Muscle of leg (tissue), 11 donors: ENCODE results near the gene ZCCHC14. TPM values are rescaled to one million over a fixed set of nuclear protein-coding genes. Genes with fewer than 3 reads are reported as not detected.

Experiments
- DNase-seq: peaks from one replicate; pipeline ENCODE4 v3.0.0; 2013
- H3K27ac ChIP-seq: one replicate; pipeline ENCODE4 v1.5.1; 2013; ENCODE audit warnings: mild to moderate bottlenecking, low read length, control low read depth
- H3K27me3 ChIP-seq: one replicate; pipeline ENCODE4 v1.6.1; 2013; ENCODE audit warnings: low read length; ENCODE audit not compliant: control insufficient read depth, insufficient read depth
- H3K36me3 ChIP-seq: one replicate; pipeline ENCODE4 v1.6.1; 2013; ENCODE audit warnings: low read length; ENCODE audit not compliant: control insufficient read depth, insufficient read depth
- H3K4me1 ChIP-seq: one replicate; pipeline ENCODE4 v1.6.1; 2013; ENCODE audit warnings: low read length; ENCODE audit not compliant: control insufficient read depth, insufficient read depth
- H3K4me3 ChIP-seq: one replicate; pipeline ENCODE4 v1.5.1; 2013; ENCODE audit warnings: low read length, control low read depth
- H3K9me3 ChIP-seq: replicated peaks from 2 replicates; pipeline ENCODE4 v1.6.1; 2013; ENCODE audit warnings: low read depth, low read length; ENCODE audit not compliant: control insufficient read depth
- WGBS: methylation state at CpG from one replicate; pipeline ENCODE4 v1.1.5; 2013; ENCODE audit warnings: missing lambda C conversion rate; ENCODE audit not compliant: insufficient coverage; 5-methylcytosine and 5-hydroxymethylcytosine counted together
- polyA plus RNA-seq, 8 donors: library from polyadenylated mRNA; unstranded; fragments of 120-200 nt; gene quantifications; one replicate each; pipeline versions ENCODE4 v1.2.1 to v1.2.3, GENCODE V29; 2013; ENCODE audit warnings: inconsistent platforms in 1 of 8, low replicate concordance in 1 of 8; ENCODE audit not compliant: insufficient read length in 8 of 8, insufficient read depth in 1 of 8
- total RNA-seq: library from RNA; stranded (reverse); fragments of 120-200 nt; gene quantifications from one replicate; pipeline ENCODE4 v1.2.4, GENCODE V29; 2013

ZCCHC14 gene
- total and polyA plus RNA-seq, 9 donors, result 10.1 to 23.2 (median 17.3) TPM

DNA sequence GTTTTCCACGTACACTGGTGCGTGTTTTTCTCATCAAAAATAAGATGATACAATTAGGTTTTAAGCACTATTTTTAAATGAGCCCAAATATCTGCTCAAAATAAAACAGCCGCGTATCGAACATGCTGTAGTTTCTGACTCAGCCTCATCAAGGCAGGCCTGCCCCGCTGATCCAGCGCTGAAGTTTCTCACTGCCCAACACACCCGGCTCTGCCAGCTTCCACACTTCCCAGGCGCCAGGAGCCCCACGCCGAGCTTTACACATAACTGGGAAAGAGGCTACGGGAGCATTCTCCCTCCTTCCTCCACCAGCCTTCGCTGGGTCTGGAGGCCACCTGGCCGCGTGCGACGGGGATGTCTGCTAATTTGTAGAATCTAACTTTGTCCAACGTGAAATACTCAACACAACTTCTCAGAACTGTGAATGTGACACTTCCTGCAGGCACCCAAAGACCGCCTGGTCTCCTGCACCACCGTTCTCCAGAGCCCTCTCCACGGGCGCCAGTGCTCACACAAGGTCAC is 58.6 kb downstream of the ZCCHC14 start:
- no peaks in the 10 kb centered on the region for H3K9me3 ChIP-seq
- H3K27ac ChIP-seq, result no peak overlapping the region
- H3K4me3 ChIP-seq, result no peak overlapping the region
- H3K4me1 ChIP-seq, result peaks cover 10% of the 10 kb centered on the region
- 63% methylated on average over 19 of the region's 22 CpGs for WGBS
- peak; percentile 34 for DNase-seq
- H3K36me3 ChIP-seq, result peaks cover 9% of the 10 kb centered on the region
- no peaks in the 10 kb centered on the region for H3K27me3 ChIP-seq

DNA sequence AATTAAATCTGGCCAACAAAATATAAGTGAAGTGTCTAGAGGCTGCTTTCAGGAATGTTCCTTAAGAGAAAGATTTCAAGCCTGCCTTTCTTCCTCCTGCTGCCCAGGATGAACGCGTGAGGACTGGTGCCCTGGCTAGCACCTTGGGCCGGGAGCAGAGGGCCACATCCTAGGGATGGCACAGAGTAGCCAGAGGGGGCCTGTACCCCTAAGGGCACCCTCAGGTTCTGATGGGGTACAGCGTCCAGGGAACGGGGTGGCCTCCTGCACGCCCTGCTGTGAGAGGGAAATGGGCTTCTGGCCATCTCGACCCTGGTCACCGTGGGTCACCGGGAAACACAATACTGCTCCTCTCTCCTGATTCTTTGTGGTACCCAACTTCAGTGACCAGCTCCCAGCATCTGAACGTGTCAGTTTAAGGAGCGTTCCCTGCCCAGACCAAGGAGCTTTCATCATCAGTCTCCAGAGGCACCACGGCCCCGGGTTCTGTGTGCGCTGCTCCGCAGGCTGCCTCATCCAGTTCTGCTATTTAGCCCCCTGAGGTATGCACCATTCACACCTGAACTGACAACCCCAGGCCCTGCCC is 60.4 kb downstream of the ZCCHC14 start:
- no peak overlapping the region for H3K27ac ChIP-seq

DNA sequence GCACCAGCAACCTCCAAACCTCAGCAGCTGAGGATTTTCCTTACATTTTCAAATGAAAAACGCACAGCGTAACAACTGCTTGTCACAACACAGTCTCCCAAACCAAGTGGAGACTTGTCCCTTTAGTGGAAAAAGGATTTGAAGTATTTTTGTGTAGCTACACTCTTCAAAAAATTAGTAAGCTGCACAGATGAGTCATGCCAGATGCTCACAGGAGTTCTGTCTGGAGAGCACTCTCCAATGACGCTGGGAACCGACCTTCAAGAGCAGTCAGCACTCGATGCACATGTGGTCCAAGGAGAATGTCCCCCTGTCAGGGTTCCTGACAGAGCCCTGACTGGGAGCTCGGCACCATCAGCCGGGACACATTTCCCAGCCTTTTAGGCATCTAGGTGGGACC is 60.9 kb downstream of the ZCCHC14 start:
- no peaks in the 10 kb centered on the region for H3K27me3 ChIP-seq
- peaks cover 10% of the 10 kb centered on the region for H3K4me1 ChIP-seq
- peak; percentile 37 for DNase-seq
- 46% methylated on average over 5 of the region's 7 CpGs for WGBS
- peaks cover 18% of the 10 kb centered on the region for H3K36me3 ChIP-seq
- no peaks in the 10 kb centered on the region for H3K9me3 ChIP-seq
- H3K27ac ChIP-seq, result no peak overlapping the region
- H3K4me3 ChIP-seq, result no peak overlapping the region

More for the DNA sequence above, 60.4 kb downstream of the ZCCHC14 start:
- Histone ChIP-seq H3K27me3 (no peaks in the 10 kb centered on the region), H3K9me3 (no peaks in the 10 kb centered on the region), H3K4me1 (peaks cover 10% of the 10 kb centered on the region), H3K36me3 (peaks cover 16% of the 10 kb centered on the region), H3K4me3 (no peak overlapping the region)
- WGBS, result 83% methylated on average over 13 of the region's 15 CpGs
- DNase-seq, result no peak

DNA sequence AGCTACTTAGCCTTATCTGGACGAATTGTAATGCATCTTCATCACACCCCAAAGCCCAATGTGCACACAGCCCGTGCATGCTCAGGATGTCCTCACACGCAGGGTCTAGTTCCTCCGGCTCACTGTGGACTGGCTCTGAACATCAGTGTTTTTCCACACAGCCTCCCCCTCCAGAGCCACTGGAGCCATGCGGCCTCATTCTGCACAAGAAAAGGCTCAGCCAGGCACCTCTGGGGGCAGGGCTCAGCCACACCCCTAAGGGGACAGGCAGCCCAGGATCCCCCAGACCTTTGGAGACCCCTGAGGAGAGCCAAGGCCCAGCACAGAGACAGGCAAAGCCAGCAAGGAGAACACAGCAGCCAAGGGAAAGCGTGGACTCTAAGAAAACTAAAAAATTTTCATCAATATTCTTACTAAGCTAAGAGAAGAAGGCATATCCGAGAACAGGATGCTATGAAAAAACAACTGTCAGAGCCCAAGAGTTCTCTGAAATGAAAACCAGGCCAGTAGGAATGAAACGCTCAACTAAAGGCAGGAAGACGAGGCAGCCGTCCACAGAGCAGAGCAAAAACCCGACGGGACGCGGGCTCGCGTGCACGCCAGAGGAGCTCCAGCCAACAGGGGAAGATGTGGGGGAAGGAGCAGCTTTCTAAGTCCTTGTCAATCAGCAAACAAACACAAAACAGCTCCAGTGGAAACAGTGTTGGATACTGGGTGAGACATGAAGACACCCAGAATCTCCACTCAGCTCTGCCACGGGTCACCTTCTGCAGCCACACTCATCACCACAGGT is 66.2 kb downstream of the ZCCHC14 start:
- WGBS, result 55% methylated on average over 9 of the region's 18 CpGs
- Histone ChIP-seq H3K36me3 (peaks cover 45% of the 10 kb centered on the region), H3K4me1 (peaks cover 3% of the 10 kb centered on the region), H3K4me3 (no peak overlapping the region), H3K27ac (no peak overlapping the region), H3K9me3 (no peaks in the 10 kb centered on the region), H3K27me3 (no peaks in the 10 kb centered on the region)
- peak; percentile 31 for DNase-seq

DNA sequence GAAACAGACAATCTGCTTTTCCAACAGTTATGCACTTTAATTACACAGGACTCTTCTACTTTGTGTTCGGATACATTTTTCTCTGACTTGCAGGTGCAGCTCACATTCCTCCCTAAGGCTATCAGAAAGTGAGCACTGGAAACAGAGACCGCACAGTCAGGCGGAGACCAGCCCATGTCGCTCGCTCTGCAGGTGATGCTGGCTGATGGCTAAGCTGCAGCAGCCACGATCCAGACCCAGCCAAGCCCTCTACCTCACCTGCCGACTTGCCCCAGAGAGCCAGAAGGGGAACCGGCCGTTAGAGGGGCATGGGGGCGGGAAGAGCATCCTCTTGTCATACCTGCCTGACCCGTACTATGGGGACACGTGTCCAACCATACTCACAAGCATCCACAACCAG is 66.9 kb downstream of the ZCCHC14 start:
- H3K9me3 ChIP-seq, result no peaks in the 10 kb centered on the region
- peaks cover 50% of the 10 kb centered on the region for H3K36me3 ChIP-seq
- peaks cover 3% of the 10 kb centered on the region for H3K4me1 ChIP-seq
- H3K27ac ChIP-seq, result no peak overlapping the region
- H3K4me3 ChIP-seq, result no peak overlapping the region
- H3K27me3 ChIP-seq, result no peaks in the 10 kb centered on the region
- no peak for DNase-seq
- WGBS, result 82% methylated on average over 12 of the region's 12 CpGs

DNA sequence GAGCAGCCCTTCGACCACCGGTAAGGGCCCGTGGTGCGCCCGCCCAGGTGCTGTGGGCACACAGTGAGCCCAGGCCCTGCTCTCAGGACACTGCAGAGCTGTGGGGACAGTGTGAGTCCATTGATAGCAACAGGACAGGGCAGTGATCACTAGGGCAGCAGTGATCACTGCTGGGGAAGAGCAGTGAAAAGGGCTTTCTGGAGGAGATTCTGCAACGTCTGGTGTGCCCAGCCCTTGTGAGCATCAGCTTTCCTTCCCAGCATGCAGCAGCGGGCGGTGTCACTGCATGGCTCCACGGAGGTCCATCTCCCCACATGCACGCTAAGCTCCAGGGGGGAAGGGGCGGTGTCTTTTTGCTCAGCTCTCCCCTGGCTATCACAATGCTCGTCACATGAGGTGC is 68.6 kb downstream of the ZCCHC14 start:
- 78% methylated on average over 6 of the region's 12 CpGs for WGBS
- H3K36me3 ChIP-seq, result peaks cover 59% of the 10 kb centered on the region

DNA sequence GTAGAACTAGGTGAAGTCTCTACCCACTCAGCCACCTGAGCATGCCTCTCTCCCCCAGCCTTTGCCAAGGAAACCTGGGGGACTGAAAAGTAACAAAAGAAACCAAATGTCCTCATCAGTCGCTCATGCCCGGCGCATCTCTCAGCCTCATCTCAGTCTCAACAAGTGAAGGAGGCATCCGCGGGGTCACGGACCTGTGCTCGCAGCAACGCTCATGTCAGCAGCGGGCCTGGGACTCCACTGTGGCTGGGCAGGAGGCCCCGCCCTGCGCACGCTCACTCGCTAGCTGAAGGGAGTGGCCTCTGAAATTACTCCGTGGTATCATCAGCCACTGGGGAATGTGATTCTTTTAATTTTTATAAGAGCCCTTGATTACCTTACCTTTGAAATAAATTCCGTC is 69.4 kb downstream of the ZCCHC14 start:
- Histone ChIP-seq H3K27me3 (no peaks in the 10 kb centered on the region), H3K4me3 (no peak overlapping the region), H3K36me3 (peaks cover 55% of the 10 kb centered on the region), H3K4me1 (peaks cover 3% of the 10 kb centered on the region), H3K27ac (no peak overlapping the region), H3K9me3 (no peaks in the 10 kb centered on the region)
- WGBS, result 97% methylated on average over 9 of the region's 15 CpGs
- no peak for DNase-seq

More for the DNA sequence above, 68.6 kb downstream of the ZCCHC14 start:
- Histone ChIP-seq H3K4me1 (peaks cover 3% of the 10 kb centered on the region), H3K9me3 (no peaks in the 10 kb centered on the region), H3K27ac (no peak overlapping the region), H3K27me3 (no peaks in the 10 kb centered on the region), H3K4me3 (no peak overlapping the region)
- no peak for DNase-seq

DNA sequence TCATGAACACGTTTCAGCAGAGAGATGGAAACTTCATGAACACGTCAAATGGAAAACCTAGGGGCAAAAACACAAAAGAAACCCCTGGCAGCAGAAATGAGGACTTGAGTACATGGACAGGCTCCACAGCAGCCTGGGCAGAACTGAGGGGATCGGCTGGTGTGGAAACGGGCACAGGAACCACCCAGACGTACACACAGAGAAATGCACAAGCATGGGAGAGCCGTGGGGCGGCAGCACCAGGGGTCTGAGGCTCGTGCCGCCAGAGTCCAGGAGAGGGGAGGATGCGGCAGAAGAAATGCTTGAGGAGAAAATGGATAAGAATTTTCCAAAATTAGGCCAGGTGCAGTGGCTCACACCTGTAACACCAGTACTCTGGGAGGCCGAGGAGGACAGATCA is 70.7 kb downstream of the ZCCHC14 start:
- Histone ChIP-seq H3K27ac (no peak overlapping the region), H3K9me3 (no peaks in the 10 kb centered on the region), H3K36me3 (peaks cover 65% of the 10 kb centered on the region), H3K27me3 (no peaks in the 10 kb centered on the region), H3K4me3 (no peak overlapping the region), H3K4me1 (peaks cover 3% of the 10 kb centered on the region)
- DNase-seq, result no peak
- WGBS, result 95% methylated on average over 10 of the region's 11 CpGs

DNA sequence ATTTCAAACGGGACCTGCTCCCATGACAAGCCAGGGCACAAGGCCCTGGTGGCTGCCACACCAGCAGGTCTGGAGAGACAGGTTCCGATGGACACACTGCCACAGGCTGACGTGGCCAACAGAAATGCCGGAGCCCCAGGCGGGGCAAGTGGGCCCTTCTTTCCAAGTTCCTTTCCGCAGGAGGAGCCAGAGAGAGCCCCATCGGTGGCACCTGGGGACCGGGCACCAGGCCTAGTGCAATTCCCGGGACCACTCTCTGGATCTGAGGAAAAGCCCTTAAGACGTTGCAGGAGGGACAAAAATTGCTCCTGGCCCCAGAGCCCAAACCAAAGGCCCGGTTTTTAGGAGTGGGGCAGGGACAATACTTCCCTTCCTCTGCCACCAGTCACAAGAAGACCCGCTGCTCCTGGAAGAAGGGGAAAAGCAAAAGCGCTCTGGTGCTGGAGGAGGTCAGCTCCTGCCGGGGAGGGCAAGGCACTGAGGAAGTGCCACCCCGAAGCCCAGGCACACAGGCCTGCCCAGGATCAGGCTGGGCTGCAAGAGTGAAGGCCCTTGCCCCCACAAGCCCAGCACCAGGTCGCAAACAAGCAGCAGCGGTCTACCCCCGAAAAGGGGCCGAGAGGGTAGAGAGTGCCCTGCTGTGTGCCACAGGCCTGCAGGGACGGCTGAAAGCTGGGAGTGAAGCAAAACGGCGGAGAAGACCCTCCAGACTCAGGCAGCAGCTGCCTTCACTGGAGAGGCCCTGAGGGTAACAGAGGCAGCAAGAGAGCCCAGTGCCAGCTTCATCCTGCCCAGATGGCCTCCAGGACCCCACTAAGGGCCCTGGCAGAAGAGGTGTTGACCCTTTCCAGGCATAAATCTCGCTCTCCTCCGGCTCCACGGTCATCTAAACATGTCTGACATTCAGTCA is 71.6 kb downstream of the ZCCHC14 start:
- Histone ChIP-seq H3K4me1 (no peaks in the 10 kb centered on the region), H3K36me3 (peaks cover 62% of the 10 kb centered on the region), H3K27ac (no peak overlapping the region), H3K9me3 (no peaks in the 10 kb centered on the region), H3K27me3 (no peaks in the 10 kb centered on the region), H3K4me3 (no peak overlapping the region)
- WGBS, result 94% methylated on average over 21 of the region's 25 CpGs
- DNase-seq, result no peak
